Pons (tissue), 1 donor: ENCODE results near the gene ZNF668.
"Not testable (repeated sequence)": the region's sequence is repeated elsewhere in the genome, so short reads cannot be mapped to it uniquely, and the experiment has no call there.

Source experiments
- DNase-seq: peaks from one replicate; pipeline ENCODE4 v3.0.0-alpha.2; 2016; ENCODE audit warnings: low spot score

Gene ZNF668

DNA sequence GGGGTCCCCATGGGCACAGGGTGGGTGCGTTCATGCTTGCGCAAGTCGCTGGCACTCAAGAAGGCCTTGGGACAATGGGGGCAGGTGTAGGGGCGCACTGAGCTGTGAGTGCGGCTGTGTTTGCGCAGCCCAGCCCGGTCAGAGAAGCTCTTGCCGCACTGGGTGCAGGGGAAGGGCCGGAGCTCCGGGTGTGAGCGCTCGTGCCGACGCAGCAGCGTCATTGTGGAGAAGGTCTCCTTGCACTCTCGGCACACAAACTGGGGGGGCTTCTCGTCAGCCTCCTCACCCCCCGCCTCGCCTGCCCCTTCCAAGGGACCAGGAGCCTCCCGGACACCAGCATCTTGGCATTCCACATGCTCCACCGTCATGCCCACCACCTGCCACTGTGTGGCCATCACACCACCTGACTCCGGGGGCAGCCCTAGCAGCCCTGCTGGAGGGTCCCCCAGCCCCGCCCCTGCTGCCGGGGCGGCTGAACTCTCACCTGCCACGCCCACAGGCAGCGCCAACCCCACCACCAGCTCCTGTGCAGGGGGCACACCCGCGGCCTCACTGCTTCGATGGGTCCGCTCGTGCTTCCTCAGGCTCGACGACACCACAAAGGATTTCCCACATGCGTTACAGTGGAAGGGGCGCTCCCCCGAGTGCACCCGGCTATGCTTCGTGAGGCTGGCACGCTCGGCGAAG lies 12.8 kb downstream of the ZNF668 start:
- no peak for DNase-seq

DNA sequence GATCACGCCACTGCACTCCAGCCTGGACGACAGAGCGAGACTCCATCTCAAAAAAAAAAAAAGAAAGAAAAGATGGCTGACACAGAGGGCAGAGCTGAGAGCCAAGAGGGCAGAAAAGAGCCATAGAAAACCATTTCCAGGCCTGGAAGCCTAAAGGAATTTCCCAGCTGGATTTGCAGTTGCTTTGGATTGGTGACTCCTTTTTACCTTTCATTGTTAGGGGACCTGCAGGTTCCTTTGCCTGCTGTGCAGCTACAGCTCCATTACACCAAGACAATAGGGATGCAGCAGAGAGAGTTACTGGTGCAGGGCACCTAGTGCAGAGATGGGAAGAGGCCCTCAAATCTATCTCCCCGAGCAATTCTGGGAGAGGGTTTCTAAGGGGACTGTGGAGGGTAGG lies 18.4 kb downstream of the ZNF668 start:
- no peak for DNase-seq

- no peak for DNase-seq
These were observed 21.9 kb downstream of the ZNF668 start for GRCh38 chr16:31052114-31052513.

DNA sequence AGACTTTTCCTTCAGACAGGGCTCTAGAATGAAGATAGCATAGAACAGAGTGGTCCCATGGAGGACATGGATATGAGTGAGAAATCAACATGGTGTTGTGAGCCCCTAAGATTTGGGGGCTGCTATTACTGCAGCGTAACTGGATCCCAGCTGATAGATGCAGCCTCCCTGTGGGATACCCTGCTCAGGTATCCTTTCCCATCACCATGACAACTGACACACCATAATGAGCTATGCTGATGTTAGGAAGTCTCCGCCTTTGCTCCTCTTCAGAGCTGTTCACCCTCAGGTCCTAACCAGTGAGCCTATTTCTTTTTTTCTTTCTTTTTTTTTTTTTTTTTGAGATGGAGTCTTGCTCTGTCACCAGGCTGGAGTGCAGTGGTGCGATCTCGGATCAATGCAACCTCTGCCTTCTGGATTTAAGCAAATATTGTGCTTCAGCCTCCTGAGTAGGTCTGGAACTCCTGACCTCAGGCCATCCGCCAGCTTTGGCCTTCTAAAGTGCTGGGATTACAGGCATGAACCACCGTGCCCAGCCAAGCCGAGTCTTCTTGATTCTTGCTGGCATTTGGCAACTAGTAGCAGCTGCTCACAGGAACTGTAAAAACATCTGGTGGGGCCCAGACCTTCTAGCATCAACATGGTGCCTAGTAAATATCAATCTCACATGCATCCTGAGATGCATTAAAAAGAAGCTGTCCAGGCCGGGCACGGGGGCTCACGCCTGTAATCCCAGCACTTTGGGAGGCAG lies 23.6 kb downstream of the ZNF668 start:
- DNase-seq: no peak

DNA sequence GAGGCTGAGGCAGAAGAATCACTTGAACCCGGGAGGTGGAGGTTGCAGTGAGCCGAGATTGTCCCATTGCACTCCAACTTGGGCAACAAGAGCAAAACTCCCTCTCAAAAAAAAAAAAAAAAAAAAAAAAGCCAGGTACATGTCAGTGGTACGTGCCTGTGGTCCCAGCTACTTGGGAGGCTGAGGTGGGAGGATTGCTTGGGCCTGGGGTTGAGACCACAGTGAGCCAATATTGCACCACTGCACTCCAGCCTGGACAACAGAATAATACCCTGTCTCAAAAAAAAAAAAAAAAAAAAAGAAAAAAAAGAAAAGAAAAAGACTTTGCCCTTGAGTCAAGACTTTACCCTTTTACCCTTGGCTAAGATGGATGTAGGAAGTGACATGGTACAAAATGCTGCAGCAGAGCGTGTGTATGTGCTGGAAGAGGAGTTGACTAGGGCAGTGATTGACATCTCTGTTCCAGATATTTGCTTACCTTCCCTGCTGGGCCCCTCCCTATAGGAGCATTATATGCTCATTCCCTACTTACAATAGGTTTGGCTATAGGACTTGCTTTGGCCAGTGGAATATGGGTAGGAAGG lies 30.1 kb downstream of the ZNF668 start:
- DNase-seq: no peak

DNA sequence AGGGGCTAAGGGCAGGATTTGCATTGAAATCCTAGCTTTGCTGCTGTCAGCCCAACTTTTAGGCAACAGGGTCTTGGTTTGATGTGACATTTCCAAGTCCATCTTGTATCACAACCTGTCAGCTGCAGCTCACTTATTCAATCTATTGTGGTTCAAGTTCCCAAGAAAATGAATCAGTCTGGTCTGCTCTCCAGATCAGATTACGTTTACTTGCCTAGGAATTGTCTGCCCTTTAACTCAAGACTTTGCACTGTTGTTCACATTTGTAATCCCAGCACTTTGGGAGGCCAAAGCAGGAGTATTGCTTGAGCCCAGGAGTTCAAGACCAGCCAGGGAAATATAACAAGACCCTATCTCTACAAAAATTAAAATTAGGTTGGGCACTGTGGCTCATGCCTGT lies 30.7 kb downstream of the ZNF668 start:
- DNase-seq: no peak

GRCh38 chr16:31042866-31043265 lies 31.2 kb downstream of the ZNF668 start:
- no peak for DNase-seq

DNA sequence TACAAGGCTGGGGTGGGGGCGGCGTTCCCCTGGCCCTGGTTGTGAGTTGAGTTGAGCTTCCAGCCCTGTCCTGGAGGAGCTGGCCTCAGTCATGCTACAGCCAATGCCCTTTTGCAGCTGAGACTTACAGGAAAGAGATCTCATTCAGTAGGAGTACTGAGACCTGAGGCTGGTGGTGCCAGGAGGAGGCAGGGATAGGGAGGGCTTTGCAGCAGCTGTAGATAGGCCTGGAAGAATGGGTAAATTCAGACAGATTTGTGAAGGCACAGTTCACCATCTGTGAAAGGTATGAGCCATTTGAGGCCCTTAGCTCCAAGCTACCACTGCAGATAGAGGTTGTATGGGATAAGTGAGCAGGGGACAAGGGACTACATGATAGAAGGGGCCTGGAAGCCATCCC lies 35.0 kb downstream of the ZNF668 start:
- DNase-seq: peak; percentile 88

DNA sequence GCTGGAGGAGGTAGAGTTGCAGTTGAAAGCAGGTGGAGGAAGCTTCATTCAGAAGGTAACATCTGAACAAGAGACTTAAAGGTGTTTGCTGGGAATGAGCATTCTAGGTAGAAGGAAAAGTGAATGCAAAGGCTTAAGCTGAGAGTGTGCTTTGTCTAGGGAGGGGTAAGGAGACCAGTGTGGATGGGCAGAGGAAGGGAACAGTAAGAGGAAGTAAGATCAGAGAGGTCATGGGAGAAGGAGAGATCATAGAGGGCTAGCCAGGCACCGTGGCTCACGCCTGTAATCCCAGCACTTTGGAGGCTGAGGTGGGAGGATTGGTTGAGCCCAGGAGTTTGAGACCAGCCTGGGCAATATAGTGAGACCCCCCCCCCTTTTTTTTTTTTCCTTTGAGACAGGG lies 37.3 kb downstream of the ZNF668 start:
- DNase-seq: peak; percentile 40

GRCh38 chr16:31033709-31034492 lies 40.1 kb downstream of the ZNF668 start:
- DNase-seq: peak; percentile 95

DNA sequence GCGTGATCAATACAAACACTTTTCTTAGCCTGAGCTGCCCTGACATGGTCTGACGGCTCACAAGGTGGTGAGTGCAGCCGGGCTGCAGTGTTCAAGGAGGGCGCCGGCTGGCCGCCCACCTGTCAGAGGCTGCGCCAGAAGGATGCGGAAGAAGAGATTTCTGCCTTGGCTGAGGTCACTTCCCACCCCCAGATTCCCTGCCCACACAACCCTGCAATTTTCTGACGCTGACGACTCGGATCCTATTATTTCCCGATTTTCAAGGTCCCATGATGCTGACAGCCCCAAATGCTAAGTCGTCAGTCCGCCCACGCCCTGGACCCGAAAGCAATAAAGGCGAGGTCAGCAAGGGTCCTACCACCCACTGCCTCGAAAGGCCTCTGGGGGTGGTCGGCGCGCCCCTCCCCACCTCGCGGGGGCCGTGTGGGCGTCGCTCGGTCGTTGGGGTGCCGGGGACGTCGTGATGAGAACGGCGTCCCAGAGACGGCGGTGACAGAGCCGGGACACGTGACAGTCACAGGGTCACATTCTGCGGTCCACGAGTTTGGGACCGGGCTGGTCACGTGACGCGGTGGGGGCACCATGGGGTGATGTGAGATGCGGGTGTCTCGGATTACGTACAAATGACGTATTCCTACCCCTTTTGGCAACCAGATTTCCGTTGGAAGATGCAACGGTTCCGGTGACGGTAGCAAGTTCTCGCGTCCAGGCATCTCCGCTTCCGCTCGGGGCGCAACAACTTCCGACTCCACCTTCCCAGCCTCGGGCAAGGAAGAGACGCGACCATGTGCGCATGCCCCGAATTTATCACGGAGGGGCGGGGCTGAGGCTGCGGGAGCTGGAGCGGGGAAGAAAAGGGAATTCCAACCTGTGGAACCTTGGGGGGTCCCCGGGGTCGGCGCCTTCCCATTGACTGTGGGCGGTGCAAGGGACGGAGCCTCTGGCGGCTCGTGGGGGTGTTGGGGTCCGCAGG lies 41.0 kb downstream of the ZNF668 start, which contains the start of gene STX4:
TSS of gene STX4 (plus strand) at position 823 of the 973 bp plus-strand sequence. CDS start 248 bp downstream, outside the sequence.
- peak; percentile 99 for DNase-seq

- DNase-seq: no peak
These were observed 42.8 kb downstream of the ZNF668 start for GRCh38 chr16:31031276-31031675.

GRCh38 chr16:31029272-31029671 lies 44.8 kb downstream of the ZNF668 start:
- no peak for DNase-seq

DNA sequence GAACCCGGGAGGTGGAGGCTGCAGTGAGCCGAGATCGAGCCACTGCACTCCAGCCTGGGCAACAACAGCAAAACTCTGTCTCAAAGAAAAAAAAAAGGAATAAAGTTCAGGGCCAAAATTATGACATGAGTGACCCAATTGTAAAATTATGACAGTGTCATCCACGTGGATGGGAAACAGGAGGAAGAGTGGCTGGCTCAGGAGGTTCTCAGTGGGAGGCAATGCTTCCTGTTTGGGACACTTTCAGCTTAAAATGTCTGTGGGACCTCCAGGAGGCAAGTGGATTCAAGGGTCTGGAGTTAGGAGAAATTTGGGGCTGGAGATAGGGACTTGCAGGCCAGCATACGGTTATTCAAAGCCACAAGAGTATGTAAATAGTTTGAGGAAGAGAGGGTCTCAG lies 48.7 kb downstream of the ZNF668 start:
- no peak for DNase-seq

GRCh38 chr16:31023627-31024226 lies 50.3 kb downstream of the ZNF668 start:
- DNase-seq: no peak

DNA sequence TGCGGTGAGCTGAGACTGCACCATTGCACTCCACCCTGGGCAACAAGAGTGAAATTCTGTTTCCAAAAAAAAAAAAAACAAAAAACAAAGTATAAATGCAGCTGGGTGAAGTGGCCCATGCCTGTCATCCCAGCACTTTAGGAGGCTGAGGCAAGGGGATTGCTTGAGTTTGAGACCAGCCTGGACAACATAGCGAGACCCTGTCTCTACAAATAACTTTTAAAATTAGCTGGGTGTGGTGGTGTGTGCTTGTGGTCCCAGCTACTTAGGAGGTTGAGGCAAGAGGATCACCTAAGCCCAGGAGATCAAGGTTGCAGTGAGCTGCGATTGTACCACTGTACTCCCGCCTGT lies 50.8 kb downstream of the ZNF668 start:
- no peak for DNase-seq

- DNase-seq: no peak
These were observed 51.3 kb downstream of the ZNF668 start for GRCh38 chr16:31022544-31023251.

- no peak for DNase-seq
These were observed 53.5 kb downstream of the ZNF668 start for GRCh38 chr16:31020536-31020935.

- not testable (repeated sequence) for DNase-seq
These were observed 56.3 kb downstream of the ZNF668 start for GRCh38 chr16:31017756-31018155.

- DNase-seq: no peak
These were observed 58.0 kb downstream of the ZNF668 start for GRCh38 chr16:31016018-31016417.
